ENCODE measurements around the gene AGGF1. TPM values are rescaled to one million over a fixed set of nuclear protein-coding genes. Genes with fewer than 3 reads are reported as not detected.
A peak's percentile ranks its signal among the peaks of the same experiment; 100 is the strongest.
"Not testable (repeated sequence)": the region's sequence is repeated elsewhere in the genome, so short reads cannot be mapped to it uniquely, and the experiment has no call there.

Gene AGGF1
- total RNA-seq, 1 donor from 2014 or later, result 36.7 TPM

GRCh38 chr5:77022511-77023417, 7.4 kb upstream of the AGGF1 start:
- DNase-seq (ENCODE audit: low read depth), result no peak

GRCh38 chr5:77024490-77024889, 5.7 kb upstream of the AGGF1 start:
- no peak for DNase-seq (ENCODE audit: low read depth)

- no peak for DNase-seq (ENCODE audit: low read depth)
Measured at GRCh38 chr5:77028631-77029375, 1.4 kb upstream of the AGGF1 start.

- no peak for DNase-seq (ENCODE audit: low read depth)
Measured at GRCh38 chr5:77029376-77029885, 773 bp upstream of the AGGF1 start.

GRCh38 chr5:77031891-77032290, 1.7 kb downstream of the AGGF1 start:
- no peak for DNase-seq (ENCODE audit: low read depth)

GRCh38 chr5:77032635-77033034, 2.4 kb downstream of the AGGF1 start:
- DNase-seq (ENCODE audit: low read depth), result no peak

- no peak for DNase-seq (ENCODE audit: low read depth)
Measured at GRCh38 chr5:77033338-77033737, 3.1 kb downstream of the AGGF1 start.

- DNase-seq (ENCODE audit: low read depth), result no peak
Measured at GRCh38 chr5:77035950-77036349, 5.7 kb downstream of the AGGF1 start.

GRCh38 chr5:77046416-77047073, 16.3 kb downstream of the AGGF1 start:
- no peak for DNase-seq (ENCODE audit: low read depth)

- DNase-seq (ENCODE audit: low read depth), result no peak
Measured at GRCh38 chr5:77064040-77064439, 33.8 kb downstream of the AGGF1 start.

GRCh38 chr5:77065256-77065655, 35.1 kb downstream of the AGGF1 start:
- DNase-seq (ENCODE audit: low read depth), result no peak

- DNase-seq (ENCODE audit: low read depth), result no peak
Measured at GRCh38 chr5:77066184-77066583, 36.0 kb downstream of the AGGF1 start.

- peak; percentile 15 for DNase-seq (ENCODE audit: low read depth)
Measured at GRCh38 chr5:77066823-77067442, 36.7 kb downstream of the AGGF1 start.

GRCh38 chr5:77073667-77074066, 43.5 kb downstream of the AGGF1 start:
- DNase-seq (ENCODE audit: low read depth), result no peak

- DNase-seq (ENCODE audit: low read depth), result no peak
Measured at GRCh38 chr5:77074745-77075144, 44.5 kb downstream of the AGGF1 start.

GRCh38 chr5:77076961-77077828, 47.0 kb downstream of the AGGF1 start:
- DNase-seq (ENCODE audit: low read depth), result peak; percentile 30

- no peak for DNase-seq (ENCODE audit: low read depth)
Measured at GRCh38 chr5:77077829-77078176, 47.6 kb downstream of the AGGF1 start.

GRCh38 chr5:77080479-77080878, 50.3 kb downstream of the AGGF1 start:
- not testable (repeated sequence) for DNase-seq (ENCODE audit: low read depth)

GRCh38 chr5:77080905-77081304, 50.7 kb downstream of the AGGF1 start:
- DNase-seq (ENCODE audit: low read depth), result no peak

- DNase-seq (ENCODE audit: low read depth), result no peak
Measured at GRCh38 chr5:77082280-77082679, 52.1 kb downstream of the AGGF1 start.
